RPMI8226 (cell line): ENCODE results near the gene ANKFY1.
"Not testable (repeated sequence)": the region's sequence is repeated elsewhere in the genome, so short reads cannot be mapped to it uniquely, and the experiment has no call there.

Experiments
- DNase-seq: peaks from one replicate; pipeline ENCODE4 v3.0.0-alpha.2; 2015

Gene ANKFY1

DNA sequence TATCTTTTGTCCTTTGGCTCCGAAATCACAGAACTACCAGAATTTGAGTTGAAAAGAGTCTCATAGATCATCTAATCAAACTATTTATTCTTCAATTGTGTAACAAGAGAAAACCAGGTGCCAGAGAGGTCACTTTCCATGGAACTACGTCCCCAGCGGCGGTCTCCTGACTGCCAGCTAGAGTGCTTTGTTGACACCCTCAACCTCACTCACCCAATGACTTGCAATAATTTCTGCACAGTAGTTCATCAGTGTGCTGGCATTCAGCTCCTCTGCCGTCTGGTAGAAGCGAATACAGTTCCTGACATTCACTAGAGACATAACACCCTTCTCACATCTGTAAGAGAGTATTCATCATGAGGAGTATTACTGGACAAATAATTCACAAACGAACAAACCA lies 54.2 kb downstream of the ANKFY1 start:
- no peak for DNase-seq

DNA sequence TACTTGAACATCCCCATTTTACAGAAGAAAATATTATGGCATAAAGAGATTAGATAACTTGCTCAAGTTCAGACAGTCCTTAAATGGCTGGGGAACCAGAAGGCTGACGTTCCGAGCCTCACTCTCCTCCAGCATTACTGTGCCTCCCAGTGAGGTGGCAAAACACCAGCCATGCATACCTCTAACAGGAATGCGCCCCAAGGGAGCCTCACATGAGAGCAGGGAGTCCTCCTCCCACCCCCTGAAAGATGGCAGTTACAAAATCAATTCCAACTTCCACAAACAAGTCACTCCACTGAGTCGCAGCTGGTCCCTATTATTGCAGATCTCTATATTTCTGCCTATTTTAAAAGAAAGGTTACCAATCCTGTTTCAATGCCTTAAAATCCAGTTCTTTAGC lies 55.5 kb downstream of the ANKFY1 start:
- no peak for DNase-seq

DNA sequence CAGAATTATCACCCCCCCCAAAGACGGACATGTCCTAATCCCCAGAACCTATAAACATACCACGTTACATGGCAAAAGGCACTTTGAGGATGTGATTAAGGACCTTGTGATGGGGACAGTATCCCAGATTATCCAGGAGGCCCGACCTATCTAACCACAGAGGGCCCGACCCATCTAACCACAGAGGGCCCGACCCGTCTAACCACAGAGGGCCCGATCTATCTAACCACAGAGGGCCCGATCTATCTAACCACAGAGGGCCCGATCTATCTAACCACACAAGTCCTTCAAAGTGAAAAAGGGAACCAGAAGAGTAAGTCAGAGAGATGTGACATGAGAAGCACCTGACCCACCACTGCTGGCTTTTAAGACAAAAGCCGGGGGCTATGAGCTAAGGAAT lies 56.8 kb downstream of the ANKFY1 start:
- no peak for DNase-seq

DNA sequence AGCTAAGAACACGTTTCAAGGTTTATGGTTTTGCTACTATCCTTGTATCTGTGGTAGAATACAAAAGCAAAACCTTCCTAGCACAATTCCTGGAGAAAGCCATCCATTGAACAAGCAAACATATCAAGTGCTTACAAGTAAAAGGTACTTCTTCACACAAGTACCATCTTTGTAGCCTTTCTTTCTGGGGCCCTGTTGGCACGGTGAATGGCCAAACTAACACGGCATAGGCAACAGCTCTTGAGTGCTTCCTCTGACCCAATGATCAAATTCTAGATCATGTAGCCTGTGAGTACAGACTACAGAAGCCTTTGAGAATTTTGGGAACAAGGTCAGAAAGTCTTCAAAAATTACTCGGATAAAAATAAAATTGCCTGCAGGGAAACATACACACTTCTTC lies 57.9 kb downstream of the ANKFY1 start:
- no peak for DNase-seq

DNA sequence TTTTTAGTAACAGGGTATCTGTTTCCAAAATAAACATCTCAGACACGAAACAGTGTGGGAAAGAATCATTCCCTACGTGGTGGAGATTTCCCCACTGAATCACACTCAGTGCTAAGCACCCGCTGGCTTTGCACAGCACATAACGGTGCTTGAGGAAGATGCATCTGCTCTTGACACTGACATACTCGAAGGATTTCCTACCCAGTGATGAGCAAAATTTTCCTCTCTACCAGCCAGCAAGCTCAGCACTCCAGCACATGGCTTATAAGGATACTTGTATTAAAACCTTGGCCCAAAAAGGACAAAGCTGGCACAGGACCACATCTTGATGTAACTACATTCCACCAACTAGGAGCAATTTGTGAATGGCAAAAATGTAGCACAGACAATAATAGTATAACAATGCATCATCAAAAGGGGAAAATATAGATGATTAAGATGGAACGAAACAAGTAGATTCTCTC lies 59.0 kb downstream of the ANKFY1 start:
- no peak for DNase-seq

DNA sequence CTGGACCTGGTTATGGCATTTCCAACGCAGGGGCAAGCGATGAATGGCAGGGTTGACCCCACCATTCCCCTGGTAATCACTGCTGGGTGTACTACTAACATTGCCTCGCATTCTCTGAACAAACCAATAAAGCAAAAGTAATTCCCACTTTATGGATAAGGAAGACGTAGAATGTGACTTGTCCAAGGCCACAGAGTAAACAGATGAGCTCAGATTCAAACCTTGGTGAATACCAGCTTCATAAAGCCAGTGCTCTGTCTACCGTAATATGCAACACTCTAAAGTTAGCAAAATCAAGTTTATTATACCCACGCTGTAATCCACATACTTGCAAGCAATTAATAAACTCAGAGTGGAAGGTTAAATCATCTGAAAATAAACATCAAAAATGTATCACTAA lies 59.6 kb downstream of the ANKFY1 start:
- no peak for DNase-seq

DNA sequence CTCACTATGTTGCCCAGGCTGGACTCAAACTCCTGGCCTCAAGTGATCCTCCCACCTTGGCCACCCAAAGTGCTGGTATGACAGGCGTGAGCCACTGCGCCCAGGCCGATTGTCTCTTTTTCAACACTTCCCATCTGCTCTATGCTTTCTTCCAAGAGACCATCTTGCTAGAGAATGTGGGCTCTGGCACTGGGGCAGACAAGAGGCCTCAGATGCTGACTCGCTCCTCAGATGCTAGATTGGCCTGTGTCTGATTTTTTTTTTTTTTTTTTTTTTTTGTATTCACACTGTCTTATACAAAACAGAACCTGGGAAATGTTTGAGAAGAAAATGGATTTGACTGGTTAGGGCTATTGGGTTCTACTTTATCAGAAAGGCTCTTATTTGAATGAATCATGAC lies 62.6 kb downstream of the ANKFY1 start:
- no peak for DNase-seq

DNA sequence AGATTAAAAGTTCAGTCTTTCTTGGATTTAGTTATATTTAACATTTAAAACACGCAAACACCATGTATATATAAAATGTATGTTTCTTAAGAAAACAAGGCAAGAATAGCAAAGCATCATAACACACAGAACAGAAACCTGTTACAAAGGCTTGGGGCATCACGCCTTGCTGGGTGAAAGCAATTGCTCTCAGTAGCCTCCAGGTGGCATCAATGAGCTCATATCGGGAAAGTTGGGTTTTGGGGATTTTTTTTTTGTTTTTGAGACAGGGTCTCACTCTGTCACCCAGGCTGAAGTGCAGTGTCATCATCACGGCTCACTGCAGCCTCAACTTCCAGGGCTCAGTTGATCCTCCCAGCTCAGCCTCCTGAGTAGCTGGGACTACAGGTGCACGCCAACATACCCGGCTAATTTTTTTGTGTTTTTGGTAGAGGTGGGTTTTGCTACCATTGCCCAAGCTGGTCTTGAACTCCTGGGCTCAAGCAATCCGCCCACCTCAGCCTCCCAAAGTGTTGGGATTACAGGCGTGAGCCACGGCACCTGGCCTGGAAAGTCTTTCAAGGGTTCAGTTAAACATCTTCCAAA lies 63.9 kb downstream of the ANKFY1 start:
- peak; percentile 41 for DNase-seq

DNA sequence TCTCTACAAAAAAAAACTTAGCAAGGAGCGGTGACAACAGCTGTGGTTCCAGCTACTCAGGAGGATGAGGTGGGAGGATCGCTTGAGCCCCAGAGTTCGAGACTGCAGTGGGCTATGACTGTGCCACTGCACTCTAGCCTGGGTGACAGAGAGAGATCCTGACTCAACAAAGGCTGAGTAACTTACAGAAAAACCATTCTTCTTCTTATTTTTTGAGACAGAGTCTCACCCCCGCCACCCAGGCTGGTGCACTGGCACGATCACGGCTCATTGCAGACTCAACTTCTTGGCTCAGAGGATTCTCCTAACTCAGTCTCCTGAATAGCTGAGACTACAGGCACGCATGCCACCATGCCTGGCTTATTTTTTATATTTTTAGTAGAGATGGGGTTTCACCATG lies 64.8 kb downstream of the ANKFY1 start:
- DNase-seq: no peak

DNA sequence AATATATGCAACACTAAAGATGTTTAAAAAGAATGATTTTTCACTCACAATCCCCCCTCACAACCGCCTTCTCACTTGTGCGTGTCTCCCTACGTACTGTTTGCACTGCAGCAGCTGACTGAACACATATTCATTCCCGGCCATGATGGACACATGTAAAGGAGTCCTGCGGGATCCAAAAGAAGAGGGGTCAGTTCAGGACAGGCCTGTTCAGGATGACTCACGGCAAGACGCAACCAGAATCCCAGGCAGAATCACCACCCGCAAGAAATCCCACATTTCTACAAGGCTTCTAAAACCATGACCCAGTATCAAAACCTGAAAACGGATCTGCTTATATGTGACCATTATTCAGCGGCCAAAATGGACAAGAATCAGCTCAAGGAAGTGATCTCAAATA lies 68.5 kb downstream of the ANKFY1 start:
- DNase-seq: no peak

DNA sequence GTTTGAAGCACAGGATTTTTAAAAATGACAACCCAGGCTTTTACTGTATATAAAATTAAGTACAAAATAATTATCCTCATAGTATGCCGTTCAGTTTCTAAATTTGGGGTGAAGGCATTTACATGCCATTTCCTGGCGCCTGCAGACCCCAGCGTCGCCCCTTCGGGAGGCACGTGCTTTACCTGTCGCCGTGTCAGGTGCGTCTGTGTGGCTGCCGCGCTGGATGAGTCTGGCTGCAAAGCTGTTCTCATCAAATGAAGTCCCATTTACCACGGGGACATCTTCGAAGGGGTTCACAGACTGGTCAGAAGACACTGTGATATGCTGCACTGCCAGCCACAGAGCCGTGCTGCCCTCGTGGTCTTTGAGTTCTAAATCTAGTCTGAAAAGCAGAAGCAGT lies 69.0 kb downstream of the ANKFY1 start:
- no peak for DNase-seq

DNA sequence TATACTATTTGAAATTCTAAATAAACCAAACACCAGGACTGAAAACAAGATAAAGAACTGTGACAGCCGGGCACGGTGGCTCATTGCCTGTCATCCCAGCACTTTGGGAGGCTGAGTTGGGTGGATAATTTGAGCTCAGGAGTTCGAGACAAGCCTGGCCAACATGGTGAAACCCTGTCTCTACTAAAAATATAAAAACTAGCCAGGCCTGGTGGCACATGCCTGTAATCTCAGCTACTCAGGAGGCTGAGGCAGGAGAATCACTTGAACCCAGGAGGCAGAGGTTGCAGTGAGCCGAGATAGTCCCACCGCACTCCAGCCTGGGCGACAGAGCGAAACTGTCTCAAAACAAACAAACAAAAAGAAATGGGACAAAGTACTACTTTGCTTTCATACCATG lies 73.0 kb downstream of the ANKFY1 start:
- not testable (repeated sequence) for DNase-seq

DNA sequence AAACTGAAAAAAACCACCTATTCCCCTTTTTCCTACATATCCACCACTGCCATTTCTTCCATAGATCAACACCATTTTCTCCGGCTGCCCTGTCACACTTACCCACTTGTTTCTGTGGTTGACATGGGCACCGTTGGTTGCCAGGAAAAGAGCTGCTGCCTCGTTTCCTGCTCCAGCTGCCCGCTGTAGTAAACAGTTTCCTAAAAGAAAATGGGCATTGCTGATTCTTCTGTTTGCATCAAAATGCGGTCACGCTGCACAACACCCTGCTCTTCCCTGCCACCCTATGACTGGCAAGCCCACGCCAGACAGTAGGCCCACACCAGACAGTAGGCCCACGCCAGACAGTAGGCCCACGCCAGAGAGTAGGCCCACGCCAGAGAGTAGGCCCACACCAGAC lies 74.5 kb downstream of the ANKFY1 start:
- no peak for DNase-seq

DNA sequence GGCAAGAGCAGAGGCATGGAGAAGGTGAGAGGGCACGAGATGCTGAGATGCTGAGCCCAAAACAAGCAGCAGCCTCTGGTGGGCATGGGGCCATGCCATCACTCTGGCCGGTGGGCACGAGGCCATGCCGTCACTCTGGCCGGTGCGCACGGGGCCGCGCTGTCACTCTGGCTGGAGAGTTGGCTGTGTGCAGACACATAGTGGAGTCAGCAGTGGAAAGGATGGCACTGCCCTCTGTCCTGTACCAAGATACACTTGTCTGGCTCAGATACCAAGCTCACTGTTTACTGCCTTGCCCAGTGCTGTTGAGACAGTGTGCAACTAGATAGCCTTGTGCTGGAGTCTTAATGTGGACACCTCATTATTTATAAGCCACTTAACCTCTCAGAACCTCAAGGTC lies 75.7 kb downstream of the ANKFY1 start:
- DNase-seq: no peak

DNA sequence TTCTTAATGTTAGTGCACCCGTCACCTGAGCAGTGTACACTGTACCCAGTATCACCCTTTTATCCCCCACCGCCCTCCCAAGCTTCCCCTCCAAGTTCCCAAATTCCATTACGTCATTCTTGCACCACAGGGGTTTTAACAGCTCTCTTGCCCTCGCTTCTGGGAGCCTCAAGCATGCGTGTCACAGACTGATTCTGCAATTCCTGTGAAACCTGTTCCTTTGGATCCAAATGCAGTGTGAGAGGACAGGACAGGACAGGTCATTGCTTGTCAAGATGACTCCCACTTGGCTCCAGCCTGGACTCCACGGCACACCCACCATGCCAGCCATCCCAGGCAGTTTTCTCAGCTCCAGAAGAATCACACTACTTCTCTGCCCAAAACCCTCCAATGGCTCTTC lies 76.7 kb downstream of the ANKFY1 start:
- no peak for DNase-seq

DNA sequence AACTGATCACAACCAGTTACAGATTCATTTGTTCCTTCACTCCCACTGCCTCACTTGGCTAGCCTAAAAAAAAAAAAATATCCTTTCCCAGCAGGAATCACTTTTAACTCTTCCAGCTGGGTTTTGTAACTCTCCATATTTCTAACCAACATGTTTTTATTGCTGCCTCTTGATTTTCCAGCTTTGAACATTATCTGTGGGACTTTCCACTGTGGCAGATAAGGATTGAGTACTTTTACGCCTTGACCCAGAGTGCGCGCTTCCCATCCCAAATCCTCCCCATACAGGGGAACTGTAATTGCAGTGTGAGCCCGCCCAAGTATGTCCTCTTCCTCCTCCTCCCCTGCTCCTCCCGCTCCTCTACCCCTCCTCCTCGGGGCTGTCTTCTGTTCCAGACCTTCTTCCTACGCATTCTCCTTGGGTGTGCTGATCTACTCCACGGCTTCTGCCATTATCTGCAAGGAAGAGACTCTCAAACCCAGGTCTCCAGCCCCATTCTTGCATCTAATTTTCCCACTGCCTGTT lies 77.4 kb downstream of the ANKFY1 start:
- no peak for DNase-seq

DNA sequence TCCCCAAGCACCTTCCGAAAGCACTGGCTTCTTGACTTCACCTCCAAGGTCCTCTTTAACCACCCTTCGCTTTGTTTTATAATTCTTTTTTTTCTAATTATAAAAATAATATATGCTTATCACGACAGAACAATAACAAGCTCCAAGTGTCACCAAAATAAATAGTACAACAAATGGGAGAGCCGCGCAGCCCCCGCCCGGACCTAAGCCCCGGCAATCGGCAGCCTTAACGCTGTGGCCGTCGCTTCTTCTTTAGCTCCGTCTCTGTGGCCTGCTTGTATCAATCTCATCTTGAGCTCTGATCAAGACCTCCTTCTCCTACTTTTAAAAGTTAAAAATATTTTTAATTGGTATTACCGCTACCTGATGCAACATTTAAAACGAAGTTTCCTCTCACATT lies 78.1 kb downstream of the ANKFY1 start:
- DNase-seq: no peak

DNA sequence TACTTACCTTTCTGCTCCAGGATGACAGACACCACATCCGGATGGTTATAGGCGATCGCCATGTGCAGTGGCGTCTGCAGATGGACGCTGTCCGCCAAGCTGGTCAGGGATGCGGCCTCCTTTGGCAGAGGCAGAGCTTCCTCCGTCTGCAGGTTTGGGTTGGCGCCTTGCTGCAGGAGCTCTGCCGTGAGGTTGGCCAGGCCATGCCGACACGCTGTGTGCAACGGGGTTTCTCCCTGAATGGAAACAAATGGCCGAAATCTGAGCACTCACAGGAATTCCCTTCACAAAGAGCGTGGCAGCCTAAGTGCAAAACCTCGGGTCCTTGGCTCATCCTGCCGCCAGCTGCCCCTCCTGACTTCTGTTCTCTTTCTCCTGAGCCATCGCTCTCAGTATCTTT lies 79.0 kb downstream of the ANKFY1 start:
- no peak for DNase-seq

DNA sequence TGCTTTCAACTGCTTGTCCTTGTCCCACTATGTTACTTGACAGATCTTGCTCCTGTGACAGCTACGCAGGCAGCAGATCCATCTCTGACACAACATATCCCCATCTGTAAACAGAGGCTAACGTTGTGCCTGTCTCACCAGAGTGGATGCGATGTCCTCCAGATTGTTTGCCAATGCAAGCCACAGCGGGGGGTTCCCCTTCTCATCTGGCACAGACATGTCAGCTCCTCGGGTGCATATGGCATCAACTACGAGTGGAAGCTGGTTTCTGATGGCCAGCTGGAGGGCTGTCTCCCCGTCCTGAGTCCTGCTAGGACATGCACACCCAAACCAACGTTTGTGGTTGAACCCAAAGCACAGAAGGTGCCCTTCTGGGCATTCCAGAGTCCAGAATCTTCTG lies 81.7 kb downstream of the ANKFY1 start:
- no peak for DNase-seq

DNA sequence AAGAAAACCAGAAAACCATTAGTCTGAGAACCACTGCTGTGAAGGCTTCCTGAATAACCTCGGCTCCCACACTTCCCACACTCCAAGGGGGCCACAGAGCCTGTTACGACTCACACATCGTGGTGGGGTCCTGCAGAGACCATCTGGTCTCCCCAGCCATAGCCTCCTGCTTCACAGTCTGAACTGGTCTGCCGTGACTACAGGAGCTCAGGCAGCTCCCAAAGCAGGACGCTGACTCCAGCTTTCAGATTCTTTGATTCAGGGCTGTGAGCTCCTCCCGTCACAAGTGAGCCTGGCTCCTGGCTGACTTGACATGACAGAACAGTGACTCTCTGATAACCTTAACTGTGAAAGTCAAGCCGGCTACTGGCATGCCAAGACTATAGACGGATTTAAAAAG lies 83.0 kb downstream of the ANKFY1 start:
- DNase-seq: no peak

DNA sequence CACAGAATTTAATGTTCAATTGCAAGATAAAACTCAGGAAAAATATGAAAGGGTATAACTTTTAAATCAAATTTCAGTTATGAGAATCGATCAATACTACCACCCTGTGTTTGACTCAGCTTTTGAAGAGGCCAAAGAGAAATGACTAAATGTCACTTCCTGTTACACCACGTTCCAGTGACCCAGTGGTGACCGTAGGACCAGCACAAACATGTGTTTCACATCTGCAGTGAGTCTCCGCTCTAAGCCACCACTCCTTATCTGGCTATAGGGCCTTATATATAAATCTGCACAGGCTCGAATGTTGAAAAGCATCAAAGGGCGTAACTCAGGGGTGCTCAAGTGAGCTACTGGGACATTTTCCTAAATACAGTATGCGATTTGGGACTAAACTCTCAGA lies 84.7 kb downstream of the ANKFY1 start:
- no peak for DNase-seq

DNA sequence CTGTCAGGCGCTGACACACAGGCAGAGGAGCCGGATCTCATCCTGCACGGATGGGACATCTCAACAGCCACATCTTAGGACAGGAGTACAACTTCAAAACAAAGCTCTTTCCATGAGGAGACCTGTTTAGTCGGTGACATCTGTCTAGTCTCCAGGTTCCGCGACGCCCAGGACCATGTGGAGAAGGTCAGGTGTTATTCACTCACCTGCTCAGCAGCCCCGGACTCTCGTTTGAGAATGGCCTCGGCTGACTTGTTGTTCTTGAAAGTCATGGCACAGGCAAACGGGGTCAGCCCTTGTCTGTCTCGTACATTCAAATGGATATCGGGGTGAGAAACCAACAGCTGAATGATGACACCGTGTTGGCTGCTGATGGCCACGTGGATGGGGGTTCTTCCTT lies 85.1 kb downstream of the ANKFY1 start:
- no peak for DNase-seq

DNA sequence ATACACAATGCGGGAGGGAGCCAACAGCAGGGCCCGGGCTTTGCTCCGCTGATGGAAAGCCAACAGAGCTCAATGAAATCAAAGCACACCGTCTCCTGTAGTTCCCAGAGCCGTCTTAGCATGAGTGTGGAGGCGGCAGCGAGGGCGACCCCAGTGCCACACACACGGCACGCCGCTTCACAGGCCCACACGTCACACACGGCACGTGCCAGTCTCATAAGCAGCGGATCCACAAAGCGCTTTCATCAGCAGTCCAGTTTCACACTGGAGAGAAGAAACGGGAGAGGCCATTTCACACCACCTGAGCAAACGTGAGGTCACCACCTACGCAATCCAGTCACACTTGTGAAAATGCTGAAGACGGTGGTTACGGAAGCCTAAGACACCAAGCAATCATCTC lies 86.0 kb downstream of the ANKFY1 start:
- DNase-seq: no peak

DNA sequence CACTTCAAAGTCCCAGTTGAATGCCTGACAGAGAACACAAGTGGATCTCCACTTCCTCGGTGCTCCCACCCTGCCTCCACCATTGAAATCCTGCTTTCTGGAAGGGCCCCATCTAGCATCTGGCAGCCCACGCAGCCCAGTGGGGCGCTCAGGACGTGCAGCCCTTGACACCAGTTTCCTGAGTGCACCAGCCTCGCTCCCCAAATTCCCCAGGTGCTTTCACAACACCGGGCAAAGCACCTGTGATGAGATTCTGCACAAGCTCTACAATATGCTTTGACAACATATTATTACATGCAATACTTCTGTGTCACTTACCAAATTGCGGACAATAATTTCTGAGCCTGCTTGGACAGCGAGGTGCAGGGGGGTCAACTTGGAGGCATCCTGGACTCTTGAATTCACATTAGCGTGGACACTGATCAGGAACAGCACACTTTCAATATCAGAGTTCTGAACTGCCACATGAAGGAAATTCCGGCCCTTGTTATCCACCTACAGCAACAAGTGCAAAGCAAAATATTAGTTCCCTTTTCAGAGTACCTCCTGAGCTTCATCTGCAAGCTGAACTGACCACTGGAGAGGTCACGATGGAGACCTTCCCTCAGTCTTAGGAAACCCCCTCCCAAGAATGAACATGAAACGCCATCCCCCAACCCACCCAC lies 86.8 kb downstream of the ANKFY1 start:
- DNase-seq: no peak
